ENCODE data around the gene TMEM97.
"Not testable (repeated sequence)": the region's sequence is repeated elsewhere in the genome, so short reads cannot be mapped to it uniquely, and the experiment has no call there.

The TMEM97 gene

DNA sequence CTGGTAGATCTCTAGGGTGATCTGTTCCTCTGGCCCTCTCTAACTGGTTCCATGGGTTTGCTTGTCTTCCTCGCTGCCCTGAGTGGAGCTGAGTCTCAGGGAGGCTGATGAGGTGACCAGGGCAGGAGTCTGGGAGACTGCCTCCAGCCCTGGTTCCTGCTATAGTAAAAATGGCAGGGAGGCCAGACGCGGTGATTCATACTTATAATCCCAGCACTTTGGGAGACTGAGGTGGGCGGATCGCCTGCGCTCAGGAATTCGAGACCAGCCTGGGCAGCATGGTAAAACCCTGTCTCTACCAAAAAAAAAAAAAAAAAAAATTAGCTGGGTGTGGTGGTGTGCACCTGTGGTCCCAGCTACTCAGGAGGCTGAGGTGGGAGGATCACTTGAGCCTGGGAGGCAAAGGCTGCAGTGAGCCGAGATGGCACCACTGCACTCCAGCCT lies 19.8 kb downstream of the TMEM97 start:
- not testable (repeated sequence) for DNase-seq

DNA sequence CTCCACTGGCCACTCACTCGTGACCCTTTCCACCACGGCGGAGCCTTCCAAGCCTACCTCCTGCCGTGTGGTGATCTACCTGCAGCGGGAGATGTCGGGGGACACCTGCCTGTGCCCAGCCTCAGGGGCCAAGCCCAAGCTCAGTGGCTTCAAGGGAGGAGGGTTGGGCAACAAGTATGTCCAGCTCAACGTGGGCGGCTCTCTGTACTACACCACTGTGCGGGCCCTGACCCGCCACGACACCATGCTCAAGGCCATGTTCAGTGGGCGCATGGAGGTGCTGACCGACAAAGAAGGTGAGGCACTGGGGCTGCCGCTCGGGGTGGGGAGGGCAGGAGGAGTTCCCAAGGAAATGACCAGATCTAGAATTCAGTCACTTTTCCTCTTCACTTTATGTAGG lies 20.4 kb downstream of the TMEM97 start:
- no peak for DNase-seq

DNA sequence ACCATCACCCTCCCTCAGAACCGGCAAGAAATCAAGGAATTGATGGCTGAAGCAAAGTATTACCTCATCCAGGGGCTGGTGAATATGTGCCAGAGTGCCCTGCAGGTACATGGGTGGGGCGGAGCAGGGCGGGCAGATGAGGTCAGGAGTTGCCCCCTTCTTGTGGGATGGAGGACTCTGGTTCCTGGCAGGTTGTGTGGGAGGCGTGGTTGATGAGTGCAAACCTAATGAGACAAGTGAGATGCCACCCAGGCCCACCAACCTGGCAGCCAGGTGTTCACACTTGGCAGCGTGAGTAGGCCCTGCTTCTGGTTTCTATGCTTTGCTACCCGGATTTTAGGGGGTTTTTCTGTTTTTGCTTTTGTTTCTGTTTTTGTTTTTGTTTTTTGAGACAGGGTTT lies 21.4 kb downstream of the TMEM97 start:
- no peak for DNase-seq

DNA sequence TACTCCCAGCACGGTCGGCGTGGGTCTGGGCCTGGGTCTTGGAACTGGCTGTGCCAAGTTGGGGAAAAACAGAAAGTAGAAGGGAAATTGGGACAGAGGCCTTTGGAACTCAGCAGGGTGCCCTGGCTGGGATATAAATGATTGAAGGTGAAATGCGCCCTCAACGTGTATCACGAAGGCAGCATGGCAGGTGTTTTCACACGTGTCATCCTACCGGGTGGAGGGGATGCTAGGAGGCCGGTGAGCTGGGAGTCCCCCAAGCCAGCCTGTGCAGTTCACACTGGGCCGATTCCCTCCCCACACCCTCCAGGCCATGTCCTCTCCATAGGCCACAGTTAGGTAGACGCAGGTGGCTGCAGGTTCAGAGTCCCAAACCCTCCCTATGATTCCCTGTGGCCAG lies 22.5 kb downstream of the TMEM97 start:
- DNase-seq = no peak

DNA sequence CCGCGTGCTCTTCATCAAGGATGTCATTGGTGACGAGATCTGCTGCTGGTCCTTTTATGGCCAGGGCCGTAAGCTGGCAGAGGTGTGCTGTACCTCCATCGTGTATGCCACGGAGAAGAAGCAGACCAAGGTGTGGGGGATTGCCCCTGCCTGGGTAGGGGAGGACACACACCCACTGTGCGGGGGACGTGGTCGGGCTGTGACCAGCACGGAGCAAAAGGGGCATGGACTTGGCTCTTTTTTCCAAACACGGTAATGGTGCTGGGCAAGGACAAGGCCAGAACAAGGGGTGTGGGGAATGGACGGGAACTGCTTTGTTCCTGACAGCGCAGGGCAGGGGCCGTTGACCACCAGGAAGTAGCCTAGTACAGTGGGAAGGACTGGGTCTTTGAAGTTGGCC lies 23.3 kb downstream of the TMEM97 start:
- no peak for DNase-seq

DNA sequence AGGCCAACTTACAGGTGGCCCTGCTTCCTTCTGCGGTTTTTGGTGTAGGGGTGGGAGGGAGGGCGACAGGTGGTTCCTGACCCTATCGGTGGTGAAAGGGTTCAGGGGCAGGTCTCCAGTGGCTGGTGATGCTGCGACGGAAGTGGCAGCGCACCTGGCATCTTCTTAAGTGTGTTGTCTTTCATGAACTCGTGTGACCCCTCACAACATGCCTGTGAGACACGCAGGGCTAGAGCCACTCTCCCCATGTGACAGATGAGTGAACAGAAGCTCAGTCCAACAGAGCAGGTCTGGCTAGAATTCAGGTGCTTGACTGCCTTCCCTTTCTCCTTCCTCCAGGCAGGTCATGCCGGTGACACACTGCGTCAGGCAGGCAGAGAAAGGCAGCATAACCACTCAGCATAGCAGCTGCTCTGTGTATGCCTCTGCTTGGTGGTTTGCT lies 24.5 kb downstream of the TMEM97 start:
- no peak for DNase-seq

DNA sequence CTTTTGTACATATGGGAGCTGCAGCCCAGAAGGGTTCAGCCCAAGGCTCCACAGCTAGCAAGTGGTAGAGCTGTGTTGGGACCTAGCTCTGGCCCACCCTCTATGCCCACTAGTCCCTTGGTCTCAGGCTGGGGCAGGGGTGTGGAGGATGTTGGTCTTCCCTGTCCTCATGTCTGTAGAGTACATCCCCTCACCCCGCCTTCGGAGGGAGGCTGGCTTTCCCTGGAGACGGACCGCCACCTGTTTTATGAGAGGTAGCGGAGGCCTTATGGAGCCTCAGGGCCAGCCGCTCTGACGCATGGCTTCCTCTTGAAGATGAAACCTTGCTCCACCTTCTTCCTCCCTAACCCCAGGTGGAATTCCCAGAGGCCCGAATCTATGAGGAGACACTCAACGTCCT lies 25.0 kb downstream of the TMEM97 start:
- DNase-seq = no peak

DNA sequence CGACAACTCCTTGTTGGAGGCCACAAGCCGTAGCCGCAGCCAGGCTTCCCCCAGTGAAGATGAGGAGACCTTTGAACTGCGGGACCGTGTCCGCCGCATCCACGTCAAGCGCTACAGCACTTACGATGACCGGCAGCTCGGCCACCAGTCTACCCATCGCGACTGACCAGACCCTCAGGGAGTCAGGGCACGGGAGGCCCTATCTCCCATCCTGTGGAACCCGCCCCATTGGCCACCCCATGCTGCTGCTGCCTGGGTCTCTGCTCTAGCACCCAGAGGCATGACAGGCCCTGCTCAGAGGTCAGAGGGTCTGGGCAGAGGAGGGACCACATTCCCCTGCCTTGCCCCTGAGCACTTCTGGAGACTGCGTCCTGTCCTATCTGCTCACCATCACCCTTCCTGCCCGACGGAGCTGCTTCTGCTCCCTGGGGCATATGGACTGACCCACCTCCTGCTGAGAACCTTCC lies 25.5 kb downstream of the TMEM97 start:
- DNase-seq = no peak

DNA sequence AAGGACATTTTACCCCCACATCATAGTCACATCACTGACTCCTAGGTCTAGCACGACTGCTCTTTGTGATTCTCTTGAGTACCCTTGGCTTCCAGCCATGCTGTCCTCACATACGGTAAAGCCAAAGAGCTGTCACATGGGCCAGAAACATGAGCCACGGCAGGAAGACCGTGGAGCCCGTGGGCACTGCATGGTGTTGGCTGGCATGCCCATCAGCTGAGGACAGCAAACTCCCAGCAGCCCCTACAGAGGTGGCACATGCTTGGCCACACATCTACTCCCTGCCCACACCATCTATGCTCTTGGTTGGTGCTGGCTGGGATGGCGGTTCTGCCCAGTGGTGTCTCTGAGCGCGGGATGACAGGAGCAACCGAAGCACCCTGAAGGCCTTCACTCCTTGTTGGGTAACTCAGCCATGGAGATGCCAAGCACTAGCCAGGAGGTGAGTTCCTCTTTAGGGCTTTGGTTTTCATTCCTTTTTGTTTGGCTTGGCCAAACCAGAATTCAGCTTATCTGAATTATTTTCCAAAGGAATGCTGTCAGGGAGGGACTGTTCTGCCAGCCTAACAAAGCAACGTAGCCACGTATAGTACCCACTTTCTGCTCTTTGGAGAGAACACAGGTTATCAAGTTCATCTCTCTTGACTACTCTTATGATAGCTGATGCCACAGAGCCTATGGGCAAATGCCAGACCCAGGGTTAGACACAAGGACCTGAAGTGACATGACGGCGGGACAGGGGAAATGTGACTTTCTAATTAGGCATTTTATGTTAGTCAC lies 26.6 kb downstream of the TMEM97 start:
- DNase-seq = no peak

DNA sequence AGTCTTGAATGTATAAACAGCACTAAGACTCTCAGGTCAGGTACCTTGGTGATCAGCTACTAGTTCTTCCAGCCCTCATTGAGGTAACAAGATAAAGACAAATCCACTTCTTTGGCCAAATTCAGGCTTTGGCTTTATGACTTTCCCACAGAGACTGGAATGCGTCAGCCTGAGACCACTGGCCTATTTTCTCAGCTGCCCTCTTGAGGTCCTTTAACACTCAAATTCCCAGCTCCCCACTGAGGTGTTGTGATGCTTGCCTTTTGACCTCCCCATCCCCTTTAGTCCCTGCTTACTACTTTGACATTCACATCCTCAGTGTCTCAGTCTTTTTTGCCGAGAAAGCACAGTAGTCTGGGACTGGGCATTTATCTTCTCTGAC lies 27.2 kb downstream of the TMEM97 start:
- no peak for DNase-seq

DNA sequence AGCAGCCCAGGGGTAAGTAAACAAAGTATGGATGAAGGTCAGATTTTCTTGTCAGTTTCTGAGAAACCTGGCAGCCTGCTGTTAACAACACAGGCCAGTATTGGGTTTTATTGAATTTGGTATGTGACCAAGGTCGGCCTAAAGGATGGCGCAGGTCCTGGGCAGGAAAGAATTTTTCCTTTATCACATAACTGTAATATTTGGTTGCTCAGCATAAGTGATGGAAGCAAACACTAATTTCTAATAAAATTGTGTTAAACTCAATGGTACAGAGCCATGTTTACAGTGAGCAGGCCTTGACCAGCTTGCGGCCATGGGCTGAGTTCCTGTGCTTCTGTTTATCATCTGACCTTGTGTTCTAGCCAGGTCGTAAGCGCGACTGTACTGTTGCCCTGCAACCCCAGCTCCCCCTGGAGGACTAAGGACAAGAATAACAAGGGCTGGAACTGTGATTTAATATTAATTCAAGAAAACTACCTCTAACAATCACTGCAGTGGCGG lies 27.8 kb downstream of the TMEM97 start:
- no peak for DNase-seq

DNA sequence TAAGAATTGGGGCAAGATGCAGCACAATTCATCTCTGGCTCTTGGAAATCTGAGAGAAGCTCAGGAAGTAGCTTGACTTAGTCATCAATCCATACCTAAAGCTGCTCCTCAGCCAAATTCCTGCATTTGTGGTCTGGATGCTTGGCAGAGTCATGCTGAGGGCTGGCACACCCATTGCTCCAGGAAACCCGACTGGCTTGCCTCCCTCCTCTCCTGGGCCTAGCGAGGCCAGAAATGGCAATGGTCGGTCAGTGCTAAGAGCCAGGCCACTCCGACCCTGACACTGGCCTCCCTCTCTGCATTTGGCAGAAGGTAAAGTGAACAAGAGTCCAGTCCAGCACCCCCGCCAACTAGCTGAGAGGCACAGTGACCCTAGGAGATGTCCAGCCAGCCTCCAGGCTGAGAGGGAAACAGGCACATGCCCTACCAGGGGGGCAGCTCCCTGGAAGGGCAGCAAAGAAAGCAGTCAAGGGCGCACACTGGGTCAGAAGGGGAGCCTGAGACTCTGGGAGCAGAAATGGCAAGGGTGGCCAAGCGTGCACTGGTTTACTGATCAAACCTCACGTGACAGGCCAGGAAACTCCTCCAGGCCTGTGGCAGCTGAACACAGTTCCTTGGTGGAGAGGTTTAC lies 28.4 kb downstream of the TMEM97 start:
- no peak for DNase-seq

DNA sequence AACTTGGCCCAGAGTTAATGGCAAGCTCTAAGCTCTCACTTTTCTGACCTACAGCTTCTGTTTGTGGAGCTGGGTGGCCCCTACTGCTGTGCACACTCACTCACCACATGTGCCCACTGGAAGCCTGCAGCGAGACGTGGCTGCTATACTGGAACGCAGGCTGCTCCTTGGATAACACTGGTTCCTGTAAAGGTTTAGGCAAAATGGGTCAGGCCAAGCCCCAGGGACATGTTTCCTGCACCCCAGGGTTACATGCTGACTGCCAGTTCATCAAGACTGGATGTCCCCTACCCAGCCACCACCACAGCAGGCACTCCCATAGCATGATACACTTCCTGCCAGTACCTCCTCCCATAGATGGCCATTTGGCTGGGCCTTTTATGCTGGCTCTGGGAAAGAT lies 30.0 kb downstream of the TMEM97 start:
- no peak for DNase-seq

DNA sequence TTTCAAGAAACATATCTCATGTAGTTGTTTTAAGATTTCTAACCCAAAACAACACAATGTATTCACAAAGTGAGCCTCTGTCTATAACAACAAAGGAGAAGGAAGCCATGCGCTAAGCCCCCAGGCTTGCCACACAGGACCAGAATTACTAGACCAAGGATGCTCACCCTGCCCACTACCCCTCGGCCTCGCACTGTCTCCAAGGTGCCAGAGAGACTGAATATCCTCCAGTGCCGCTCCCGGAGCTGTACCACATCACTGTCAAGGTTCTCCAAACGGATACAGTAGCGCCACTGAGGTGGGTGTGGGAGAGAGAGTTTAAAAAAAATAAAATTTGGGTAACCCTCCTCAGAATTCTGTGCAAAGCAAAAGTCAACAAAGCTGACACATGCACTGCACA lies 31.3 kb downstream of the TMEM97 start:
- no peak for DNase-seq

DNA sequence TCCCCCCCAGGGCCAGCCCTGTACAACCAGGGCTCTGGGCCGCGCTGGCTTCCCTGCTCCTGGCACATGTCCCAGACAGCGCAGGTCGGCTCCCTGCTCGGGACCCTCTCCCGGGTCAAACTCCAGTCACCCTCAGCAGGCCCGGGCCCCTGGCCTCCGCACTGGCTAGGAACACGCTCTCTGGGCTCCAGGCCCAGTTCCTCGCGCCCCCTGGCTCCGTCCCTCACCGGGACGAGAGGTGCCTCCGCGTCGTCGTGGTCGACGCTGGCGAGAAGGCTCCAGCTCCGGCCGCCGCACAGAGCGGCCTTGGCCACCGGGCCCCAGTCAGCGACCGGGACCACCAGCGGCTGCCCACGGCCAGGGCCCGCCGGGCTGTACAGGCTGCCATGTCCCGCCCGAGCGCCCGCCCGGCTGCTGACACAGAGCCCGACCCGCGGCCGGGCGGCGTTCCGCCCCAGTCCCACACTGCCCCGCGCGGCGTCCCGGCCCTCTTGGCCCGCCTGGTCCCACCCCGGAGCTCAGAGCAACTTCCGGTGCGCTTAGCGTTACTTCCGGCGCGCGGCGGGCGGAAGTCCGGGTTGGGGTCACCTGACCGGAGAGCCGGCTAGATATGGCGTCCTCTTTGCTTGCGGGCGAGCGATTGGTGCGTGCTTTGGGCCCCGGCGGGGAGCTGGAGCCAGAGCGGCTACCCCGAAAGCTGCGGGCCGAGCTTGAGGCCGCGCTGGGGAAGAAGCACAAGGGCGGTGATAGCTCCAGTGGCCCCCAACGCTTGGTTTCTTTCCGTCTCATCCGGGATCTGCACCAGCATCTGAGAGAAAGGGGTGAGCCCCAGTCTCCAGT lies 38.3 kb downstream of the TMEM97 start, which contains the start of gene POLDIP2:
TSS of gene POLDIP2 (minus strand) at position 467 of the 840 bp plus-strand sequence. CDS start at position 388, 79 bp downstream.
- DNase-seq = peak; percentile 53

DNA sequence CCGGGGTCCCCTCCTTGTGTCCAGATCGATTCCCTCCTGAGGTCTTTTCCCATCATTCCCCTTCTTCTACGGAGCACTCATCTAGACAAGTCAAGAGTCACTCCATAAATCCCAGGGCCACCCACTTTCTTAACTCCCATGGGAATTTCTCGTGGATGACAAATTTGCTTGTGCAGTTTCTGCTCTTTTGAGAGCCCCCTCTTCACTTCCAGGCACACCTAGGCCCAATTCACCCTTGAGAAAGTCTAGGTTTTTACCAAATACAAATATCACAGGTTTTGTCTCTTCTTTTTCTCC lies 38.8 kb downstream of the TMEM97 start:
- DNase-seq = no peak

DNA sequence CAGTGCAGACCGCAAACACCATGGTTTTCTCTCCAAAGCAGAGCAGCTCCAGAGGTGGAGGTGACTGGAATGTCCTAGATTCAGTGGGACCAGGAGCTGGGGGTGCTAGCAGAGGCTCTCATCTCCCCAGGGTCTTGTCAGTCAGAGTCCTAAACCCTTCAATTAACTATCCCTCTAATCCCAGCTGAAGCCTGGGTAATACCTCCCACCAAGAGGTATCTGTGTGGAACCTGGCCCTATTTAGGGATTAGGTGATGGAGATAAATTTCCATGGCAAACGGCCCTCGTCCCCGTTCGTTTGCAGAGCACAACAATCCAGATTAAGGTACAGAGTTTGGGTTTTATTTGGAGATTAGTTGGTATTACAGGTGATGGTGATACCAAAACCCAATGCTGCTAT lies 44.2 kb downstream of the TMEM97 start:
- DNase-seq = no peak

DNA sequence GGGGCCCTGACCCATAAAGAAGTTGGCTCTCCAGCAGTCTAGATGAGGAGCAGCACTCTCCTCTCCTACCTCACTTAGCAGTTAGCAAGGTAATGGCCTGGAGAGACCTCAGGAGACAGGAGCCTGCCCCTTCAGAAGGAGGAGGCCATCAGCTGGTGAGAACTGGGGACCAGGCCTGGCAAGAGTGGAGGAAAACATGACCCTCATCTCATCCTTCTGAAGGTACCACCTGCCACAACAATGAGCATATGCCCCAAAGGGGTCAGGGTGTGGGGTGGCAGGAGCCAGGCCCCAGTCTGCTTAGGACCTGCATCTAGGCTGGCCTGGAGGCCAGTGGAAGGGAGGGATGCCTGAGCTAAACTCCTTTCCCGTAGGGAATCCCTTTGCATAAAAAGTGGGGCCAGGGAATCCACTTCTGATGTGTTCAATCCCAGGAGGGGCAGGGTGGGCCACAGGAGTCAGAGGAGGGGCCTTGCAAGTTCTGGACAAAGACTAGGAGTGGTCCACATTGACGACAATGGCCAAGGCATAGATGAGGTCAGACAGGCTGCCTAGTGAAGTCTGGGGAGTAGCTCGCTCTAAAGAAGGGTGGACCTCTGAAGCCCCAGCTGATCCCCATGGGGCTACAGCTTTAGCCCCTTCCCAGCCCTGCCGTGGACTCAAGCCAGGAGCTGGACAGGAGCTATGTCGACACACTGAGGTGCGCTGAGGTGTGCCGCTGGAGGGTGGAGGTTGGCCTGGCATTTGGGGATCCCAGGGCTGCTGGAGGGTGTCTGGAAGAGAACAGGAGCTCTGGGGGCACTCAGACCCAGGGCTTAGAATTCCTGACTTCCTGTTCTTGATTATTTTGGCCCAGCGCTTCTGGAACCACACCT lies 45.0 kb downstream of the TMEM97 start:
- no peak for DNase-seq

DNA sequence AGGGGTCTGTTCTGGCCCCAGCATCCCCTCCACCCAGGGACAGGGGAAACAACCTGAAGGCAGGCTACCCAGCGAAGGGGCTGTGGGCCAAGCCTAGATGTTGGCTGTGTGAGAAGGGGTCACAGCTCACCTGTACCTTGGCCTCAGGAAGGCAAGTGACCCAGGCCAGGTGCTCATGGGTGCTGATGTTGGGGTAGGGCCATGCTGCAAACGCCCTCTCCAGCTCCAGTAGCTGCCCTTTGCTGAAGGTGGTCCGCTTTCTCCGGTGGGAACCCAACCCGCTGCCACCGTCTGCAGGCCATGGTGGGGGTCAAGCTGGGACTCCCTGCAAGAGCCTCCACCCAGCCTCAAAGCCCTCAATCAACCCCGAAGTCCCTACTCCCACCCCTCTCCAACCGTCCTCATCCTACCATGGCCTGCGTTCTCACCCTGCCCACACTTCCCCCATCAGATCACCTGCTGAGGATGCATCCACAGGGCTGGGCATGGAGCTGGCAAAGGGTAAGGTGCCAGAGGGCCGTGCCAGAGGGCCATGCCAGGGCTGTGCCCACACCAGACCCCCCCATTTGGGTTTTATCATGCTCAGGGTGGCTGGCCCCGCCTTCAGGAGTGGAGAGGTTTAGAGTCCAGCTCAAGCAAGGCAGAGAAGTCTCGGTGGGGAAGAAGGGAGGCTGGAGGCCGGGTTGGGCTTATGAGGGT lies 45.8 kb downstream of the TMEM97 start, which contains the start of gene SEBOX:
TSS of gene SEBOX (minus strand) at position 535 of the 699 bp plus-strand sequence. CDS start at position 487, 48 bp downstream.
- no peak for DNase-seq

DNA sequence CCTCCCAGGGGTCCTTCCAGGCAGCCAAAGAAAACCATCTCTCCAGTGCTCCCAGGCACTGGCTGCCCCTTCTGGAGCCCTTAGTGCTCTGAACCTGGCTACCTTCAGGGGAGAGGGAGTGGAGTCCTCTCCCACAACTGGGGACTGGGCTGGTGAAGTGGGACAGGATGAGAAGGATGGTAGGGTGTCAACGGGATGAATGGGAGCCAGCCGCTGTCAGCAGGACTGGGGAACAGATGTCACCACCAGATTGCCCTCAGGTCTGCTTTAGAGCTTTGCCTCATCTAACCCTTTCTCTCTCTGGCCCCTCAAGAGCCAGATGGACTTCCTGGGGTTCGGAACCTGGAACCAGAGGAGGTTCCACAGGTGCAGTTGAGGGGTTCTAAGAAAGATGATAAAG lies 46.5 kb downstream of the TMEM97 start:
- DNase-seq = no peak

DNA sequence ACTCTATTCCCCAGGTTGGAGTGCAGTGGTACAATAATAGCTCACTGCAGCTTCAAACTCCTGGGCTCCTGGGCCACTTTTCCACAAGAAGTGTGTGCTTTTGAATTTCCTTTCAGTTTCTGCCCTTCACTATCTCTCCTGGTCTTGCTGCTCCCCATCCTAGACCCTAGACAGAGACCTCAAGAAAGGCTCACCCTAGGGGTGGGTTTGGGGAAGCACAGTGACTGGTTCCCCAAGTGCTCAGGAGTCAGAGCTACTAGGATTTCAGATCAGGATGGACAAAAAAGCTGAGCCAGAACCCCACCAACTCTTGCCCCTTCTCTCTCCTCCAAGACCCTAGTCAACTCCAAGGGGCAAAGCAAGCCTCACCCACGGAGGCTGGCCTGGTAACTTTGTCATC lies 47.6 kb downstream of the TMEM97 start:
- DNase-seq = no peak
